Astrocyte (in vitro differentiated cells and primary cell): Measurements from ENCODE around the gene ZEB2. TPM values are rescaled to one million over a fixed set of nuclear protein-coding genes. Genes with fewer than 3 reads are reported as not detected.

Experiments
- DNase-seq: peaks from one replicate; pipeline ENCODE4 v3.0.0-alpha.2; 2010; ENCODE audit warnings: low read depth
- FAIRE-seq: peaks from 2 replicates; lab custom pipeline; 2011; peaks lifted over from hg19 to GRCh38; lab: Jason Lieb, UNC
- H2AFZ ChIP-seq: 2 replicates; pipeline ENCODE4 v1.6.0; 2012; ENCODE audit warnings: low read depth, low read length, inconsistent platforms
- H3K27ac ChIP-seq: 2 replicates; pipeline ENCODE4 v1.5.1; 2011; ENCODE audit warnings: low read depth, low read length, inconsistent platforms
- H3K27me3 ChIP-seq: 2 replicates; pipeline ENCODE4 v1.6.0; 2011; ENCODE audit warnings: low read length, inconsistent platforms; ENCODE audit not compliant: insufficient read depth
- H3K36me3 ChIP-seq: 2 replicates; pipeline ENCODE4 v1.5.1; 2011; ENCODE audit warnings: low read length, inconsistent platforms; ENCODE audit not compliant: insufficient read depth
- H3K4me1 ChIP-seq: 2 replicates; pipeline ENCODE4 v1.5.1; 2011; ENCODE audit warnings: low read length, inconsistent platforms; ENCODE audit not compliant: insufficient read depth
- H3K4me2 ChIP-seq: 2 replicates; pipeline ENCODE4 v1.6.0; 2012; ENCODE audit warnings: low read length, inconsistent platforms
- H3K4me3 ChIP-seq: 2 replicates; pipeline ENCODE4 v1.5.1; 2011; ENCODE audit warnings: low read depth, mild to moderate bottlenecking, low read length, inconsistent platforms; ENCODE audit not compliant: insufficient read depth
- H3K79me2 ChIP-seq: 2 replicates; pipeline ENCODE4 v1.6.0; 2012; ENCODE audit warnings: mild to moderate bottlenecking, low read length, inconsistent platforms; ENCODE audit not compliant: insufficient read depth
- H3K9ac ChIP-seq: 2 replicates; pipeline ENCODE4 v1.6.0; 2012; ENCODE audit warnings: mild to moderate bottlenecking, low read length, inconsistent platforms
- H3K9me3 ChIP-seq: 2 replicates; pipeline ENCODE4 v1.5.1; 2012; ENCODE audit warnings: low read depth, mild to moderate bottlenecking, low read length, inconsistent platforms; ENCODE audit not compliant: insufficient read depth
- H4K20me1 ChIP-seq: 2 replicates; pipeline ENCODE4 v1.6.0; 2012; ENCODE audit warnings: low read length, inconsistent platforms; ENCODE audit not compliant: insufficient read depth
- H3K27ac Mint-ChIP-seq: one replicate; pipeline ENCODE4 v1.8.0; 2021; ENCODE audit warnings: mild to moderate bottlenecking, mixed read lengths; ENCODE audit not compliant: unreplicated experiment
- H3K27me3 Mint-ChIP-seq: one replicate; pipeline ENCODE4 v1.8.0; 2021; ENCODE audit warnings: low read depth, mixed read lengths; ENCODE audit not compliant: unreplicated experiment
- H3K36me3 Mint-ChIP-seq: one replicate; pipeline ENCODE4 v1.8.0; 2021; ENCODE audit warnings: low read depth, mixed read lengths; ENCODE audit not compliant: unreplicated experiment
- H3K4me1 Mint-ChIP-seq: one replicate; pipeline ENCODE4 v1.8.0; 2021; ENCODE audit warnings: low read depth, mixed read lengths; ENCODE audit not compliant: unreplicated experiment
- H3K4me3 Mint-ChIP-seq: one replicate; pipeline ENCODE4 v1.8.0; 2021; ENCODE audit warnings: mild to moderate bottlenecking, moderate library complexity, mixed read lengths; ENCODE audit not compliant: unreplicated experiment
- H3K9me3 Mint-ChIP-seq: one replicate; pipeline ENCODE4 v1.8.0; 2021; ENCODE audit warnings: mild to moderate bottlenecking, mixed read lengths; ENCODE audit not compliant: unreplicated experiment
- EZH2 ChIP-seq: IDR thresholded peaks from 2 replicates; pipeline ENCODE4 v1.6.1; 2012; ENCODE audit warnings: mild to moderate bottlenecking, low read length, inconsistent platforms; ENCODE audit not compliant: insufficient read depth
- total RNA-seq: library from RNA; stranded (reverse); gene quantifications from 2 replicates; pipeline ENCODE4 v1.2.1, GENCODE V29; 2021
- TF ChIP-seq, protein P1 (sequence below): IDR thresholded peaks from 2 replicates; pipeline ENCODE4 v1.5.1; 2011; ENCODE audit warnings: low read depth, mild to moderate bottlenecking, inconsistent platforms, low read length, moderate library complexity; ENCODE audit not compliant: insufficient read depth

ZEB2 gene
- total RNA-seq, 1 donor from 2014 or later: 84.9 TPM

DNA sequence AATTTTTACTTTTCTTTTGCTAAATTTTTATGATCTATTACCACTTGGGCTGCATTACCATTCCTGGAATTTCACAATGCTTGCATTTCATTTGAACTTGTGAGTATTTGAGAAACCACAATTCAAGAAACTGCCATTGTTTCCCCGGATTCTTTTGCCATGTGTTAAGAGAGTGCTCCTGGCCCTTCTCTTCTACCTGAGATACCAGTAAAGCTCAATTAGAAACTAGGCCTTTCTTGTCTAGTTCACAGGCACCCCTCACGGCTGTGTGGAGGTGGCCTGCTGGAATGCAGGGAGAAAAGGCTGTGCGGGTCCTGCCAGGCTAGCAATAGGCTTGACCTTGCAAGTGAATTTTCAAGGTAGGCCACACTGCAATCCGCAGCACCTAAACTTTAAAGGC, 40.8 kb downstream of the ZEB2 start:
- H3K27me3 Mint-ChIP-seq: no peaks in the 10 kb centered on the region
- Histone ChIP-seq H3K4me2 (no peak overlapping the region), H3K27ac (peak overlapping the region; percentile 41), H4K20me1 (peaks cover 6% of the 10 kb centered on the region), H2AFZ (no peak overlapping the region), H3K79me2 (no peaks in the 10 kb centered on the region), H3K9ac (no peak overlapping the region), H3K4me3 (no peak overlapping the region), H3K36me3 (no peaks in the 10 kb centered on the region), H3K9me3 (no peaks in the 10 kb centered on the region), H3K4me1 (peaks cover 29% of the 10 kb centered on the region), H3K27me3 (no peaks in the 10 kb centered on the region)
- H3K27ac Mint-ChIP-seq: peak overlapping the region; percentile 16
- H3K36me3 Mint-ChIP-seq: peaks cover 2% of the 10 kb centered on the region
- TF ChIP-seq EZH2: no peak
- TF ChIP-seq, protein P1, sequence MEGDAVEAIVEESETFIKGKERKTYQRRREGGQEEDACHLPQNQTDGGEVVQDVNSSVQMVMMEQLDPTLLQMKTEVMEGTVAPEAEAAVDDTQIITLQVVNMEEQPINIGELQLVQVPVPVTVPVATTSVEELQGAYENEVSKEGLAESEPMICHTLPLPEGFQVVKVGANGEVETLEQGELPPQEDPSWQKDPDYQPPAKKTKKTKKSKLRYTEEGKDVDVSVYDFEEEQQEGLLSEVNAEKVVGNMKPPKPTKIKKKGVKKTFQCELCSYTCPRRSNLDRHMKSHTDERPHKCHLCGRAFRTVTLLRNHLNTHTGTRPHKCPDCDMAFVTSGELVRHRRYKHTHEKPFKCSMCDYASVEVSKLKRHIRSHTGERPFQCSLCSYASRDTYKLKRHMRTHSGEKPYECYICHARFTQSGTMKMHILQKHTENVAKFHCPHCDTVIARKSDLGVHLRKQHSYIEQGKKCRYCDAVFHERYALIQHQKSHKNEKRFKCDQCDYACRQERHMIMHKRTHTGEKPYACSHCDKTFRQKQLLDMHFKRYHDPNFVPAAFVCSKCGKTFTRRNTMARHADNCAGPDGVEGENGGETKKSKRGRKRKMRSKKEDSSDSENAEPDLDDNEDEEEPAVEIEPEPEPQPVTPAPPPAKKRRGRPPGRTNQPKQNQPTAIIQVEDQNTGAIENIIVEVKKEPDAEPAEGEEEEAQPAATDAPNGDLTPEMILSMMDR: no peak
- no peak for FAIRE-seq
- H3K4me3 Mint-ChIP-seq: no peak overlapping the region
- no peaks in the 10 kb centered on the region for H3K9me3 Mint-ChIP-seq
- peak; percentile 88 for DNase-seq
- H3K4me1 Mint-ChIP-seq: peaks cover 62% of the 10 kb centered on the region

DNA sequence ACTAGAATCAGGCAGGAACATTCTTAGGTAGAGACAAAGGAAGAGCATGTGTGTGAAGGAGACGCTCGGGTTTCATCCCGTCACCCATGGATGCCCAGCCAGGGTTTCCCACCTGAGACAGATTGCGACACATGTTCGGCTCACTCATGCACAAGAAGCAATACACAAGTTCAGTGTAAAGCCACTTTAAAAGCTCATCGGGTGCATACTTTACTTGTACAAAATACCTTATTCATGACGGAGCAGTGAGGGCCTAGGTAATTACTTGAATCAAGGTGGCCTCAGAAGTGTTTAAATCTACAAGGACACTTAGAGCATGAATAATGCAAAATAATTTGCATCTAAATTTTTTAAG, 42.0 kb downstream of the ZEB2 start:
- Mint-ChIP-seq H3K27me3 (no peaks in the 10 kb centered on the region), H3K4me1 (peaks cover 62% of the 10 kb centered on the region), H3K9me3 (no peaks in the 10 kb centered on the region), H3K27ac (peak overlapping the region; percentile 83), H3K4me3 (no peak overlapping the region), H3K36me3 (peaks cover 2% of the 10 kb centered on the region)
- DNase-seq (peak; percentile 40), FAIRE-seq (no peak)
- no peak overlapping the region for H3K9ac ChIP-seq
- no peaks in the 10 kb centered on the region for H3K9me3 ChIP-seq
- H3K36me3 ChIP-seq: no peaks in the 10 kb centered on the region
- no peak overlapping the region for H2AFZ ChIP-seq
- peaks cover 12% of the 10 kb centered on the region for H4K20me1 ChIP-seq
- no peaks in the 10 kb centered on the region for H3K27me3 ChIP-seq
- H3K27ac ChIP-seq: no peak overlapping the region
- no peaks in the 10 kb centered on the region for H3K79me2 ChIP-seq
- H3K4me3 ChIP-seq: no peak overlapping the region
- H3K4me2 ChIP-seq: no peak overlapping the region
- H3K4me1 ChIP-seq: peaks cover 29% of the 10 kb centered on the region
- TF ChIP-seq, protein P1: no peak
- no peak for TF ChIP-seq EZH2

DNA sequence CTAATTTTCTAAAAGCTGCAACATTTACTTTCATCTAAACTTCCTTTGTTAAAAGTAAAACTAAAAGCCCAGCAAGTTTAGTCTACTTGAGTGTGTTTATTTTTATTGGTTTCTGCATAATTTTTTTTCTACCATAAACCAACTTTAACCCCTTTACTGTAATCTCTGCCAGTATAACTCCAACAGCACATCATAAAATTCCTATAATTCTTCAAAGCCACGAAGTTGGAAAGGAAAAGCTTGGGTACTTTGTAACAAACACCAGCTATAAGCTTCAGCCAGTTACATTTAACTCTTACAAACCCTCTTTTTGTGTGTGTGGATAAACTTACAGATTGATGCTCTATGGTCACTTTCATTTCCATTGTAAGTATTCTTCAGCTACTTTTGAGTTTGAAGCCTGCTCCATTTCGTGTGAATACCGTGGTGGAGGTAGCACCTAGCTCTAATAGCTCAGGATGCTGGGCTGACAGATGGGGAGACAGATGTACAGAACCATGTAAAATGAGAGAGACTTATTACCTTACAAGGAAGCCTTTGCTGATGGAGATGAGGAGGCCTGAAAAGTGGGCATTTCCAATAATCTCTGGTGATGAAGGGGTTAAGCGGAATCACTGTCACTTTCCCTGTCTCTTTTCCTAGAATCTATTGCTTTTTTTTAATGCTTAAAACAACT, 42.5 kb downstream of the ZEB2 start:
- TF ChIP-seq EZH2: no peak
- TF ChIP-seq, protein P1: no peak
- peaks cover 2% of the 10 kb centered on the region for H3K36me3 Mint-ChIP-seq
- H3K4me1 ChIP-seq: peaks cover 29% of the 10 kb centered on the region
- no peaks in the 10 kb centered on the region for H3K36me3 ChIP-seq
- no peak overlapping the region for H3K4me3 ChIP-seq
- H3K79me2 ChIP-seq: no peaks in the 10 kb centered on the region
- H3K4me1 Mint-ChIP-seq: peaks cover 62% of the 10 kb centered on the region
- no peaks in the 10 kb centered on the region for H3K9me3 Mint-ChIP-seq
- FAIRE-seq (no peak), DNase-seq (peak; percentile 72)
- H3K9me3 ChIP-seq: no peaks in the 10 kb centered on the region
- peak overlapping the region; percentile 37 for H3K4me2 ChIP-seq
- H3K9ac ChIP-seq: no peak overlapping the region
- H3K4me3 Mint-ChIP-seq: peak overlapping the region; percentile 17
- no peaks in the 10 kb centered on the region for H3K27me3 Mint-ChIP-seq
- no peak overlapping the region for H2AFZ ChIP-seq
- H3K27ac ChIP-seq: no peak overlapping the region
- no peaks in the 10 kb centered on the region for H3K27me3 ChIP-seq
- peak overlapping the region; percentile 83 for H3K27ac Mint-ChIP-seq
- peaks cover 14% of the 10 kb centered on the region for H4K20me1 ChIP-seq
